Stimulated activated CD8-positive, alpha-beta memory T cell treated with anti-CD3 and anti-CD28 coated beads, Interleukin-7, amount 100 ng/mL, for 24 hours (primary cell): ENCODE data around the gene MIPEP.
"Not testable (repeated sequence)": the region's sequence is repeated elsewhere in the genome, so short reads cannot be mapped to it uniquely, and the experiment has no call there.

Source experiments
- DNase-seq: peaks from one replicate; pipeline ENCODE4 v3.0.0-alpha.2; 2020; ENCODE audit warnings: low read depth

Gene MIPEP

GRCh38 chr13:23776698-23777574 is 112.3 kb downstream of the MIPEP start:
- DNase-seq: no peak

- no peak for DNase-seq
Measured at GRCh38 chr13:23772717-23773116, 116.5 kb downstream of the MIPEP start.

GRCh38 chr13:23771956-23772355 is 117.2 kb downstream of the MIPEP start:
- DNase-seq: no peak

GRCh38 chr13:23771552-23771951 is 117.6 kb downstream of the MIPEP start:
- no peak for DNase-seq

- DNase-seq: no peak
Measured at GRCh38 chr13:23770973-23771372, 118.2 kb downstream of the MIPEP start.

GRCh38 chr13:23770428-23770827 is 118.8 kb downstream of the MIPEP start:
- no peak for DNase-seq

- no peak for DNase-seq
Measured at GRCh38 chr13:23769401-23769800, 119.8 kb downstream of the MIPEP start.

GRCh38 chr13:23767838-23768237 is 121.4 kb downstream of the MIPEP start:
- DNase-seq: no peak

- DNase-seq: no peak
Measured at GRCh38 chr13:23766939-23767338, 122.3 kb downstream of the MIPEP start.

GRCh38 chr13:23766283-23766682 is 122.9 kb downstream of the MIPEP start:
- no peak for DNase-seq

GRCh38 chr13:23765531-23765930 is 123.7 kb downstream of the MIPEP start:
- no peak for DNase-seq

- no peak for DNase-seq
Measured at GRCh38 chr13:23763318-23763717, 125.9 kb downstream of the MIPEP start.

GRCh38 chr13:23761760-23762159 is 127.4 kb downstream of the MIPEP start:
- not testable (repeated sequence) for DNase-seq

- DNase-seq: no peak
Measured at GRCh38 chr13:23760000-23760399, 129.2 kb downstream of the MIPEP start.

GRCh38 chr13:23758798-23759527 is 130.2 kb downstream of the MIPEP start:
- DNase-seq: no peak

GRCh38 chr13:23754997-23755396 is 134.2 kb downstream of the MIPEP start:
- no peak for DNase-seq

GRCh38 chr13:23754506-23754905 is 134.7 kb downstream of the MIPEP start:
- DNase-seq: no peak

- DNase-seq: no peak
Measured at GRCh38 chr13:23753458-23753857, 135.7 kb downstream of the MIPEP start.

- no peak for DNase-seq
Measured at GRCh38 chr13:23752111-23753001, 136.8 kb downstream of the MIPEP start.

GRCh38 chr13:23751195-23751594 is 138.0 kb downstream of the MIPEP start:
- DNase-seq: no peak

- no peak for DNase-seq
Measured at GRCh38 chr13:23750383-23751121, 138.6 kb downstream of the MIPEP start.
